Stimulated activated CD8-positive, alpha-beta memory T cell treated with anti-CD3 and anti-CD28 coated beads, Interleukin-12 subunit alpha, Interleukin-12 subunit beta, amount 100 ng/mL, for 4 hours (primary cell): ENCODE measurements around the gene SPDEF.

Experiments used
- DNase-seq: peaks from one replicate; pipeline ENCODE4 v3.0.0-alpha.2; 2020; ENCODE audit warnings: low read depth

SPDEF gene

DNA sequence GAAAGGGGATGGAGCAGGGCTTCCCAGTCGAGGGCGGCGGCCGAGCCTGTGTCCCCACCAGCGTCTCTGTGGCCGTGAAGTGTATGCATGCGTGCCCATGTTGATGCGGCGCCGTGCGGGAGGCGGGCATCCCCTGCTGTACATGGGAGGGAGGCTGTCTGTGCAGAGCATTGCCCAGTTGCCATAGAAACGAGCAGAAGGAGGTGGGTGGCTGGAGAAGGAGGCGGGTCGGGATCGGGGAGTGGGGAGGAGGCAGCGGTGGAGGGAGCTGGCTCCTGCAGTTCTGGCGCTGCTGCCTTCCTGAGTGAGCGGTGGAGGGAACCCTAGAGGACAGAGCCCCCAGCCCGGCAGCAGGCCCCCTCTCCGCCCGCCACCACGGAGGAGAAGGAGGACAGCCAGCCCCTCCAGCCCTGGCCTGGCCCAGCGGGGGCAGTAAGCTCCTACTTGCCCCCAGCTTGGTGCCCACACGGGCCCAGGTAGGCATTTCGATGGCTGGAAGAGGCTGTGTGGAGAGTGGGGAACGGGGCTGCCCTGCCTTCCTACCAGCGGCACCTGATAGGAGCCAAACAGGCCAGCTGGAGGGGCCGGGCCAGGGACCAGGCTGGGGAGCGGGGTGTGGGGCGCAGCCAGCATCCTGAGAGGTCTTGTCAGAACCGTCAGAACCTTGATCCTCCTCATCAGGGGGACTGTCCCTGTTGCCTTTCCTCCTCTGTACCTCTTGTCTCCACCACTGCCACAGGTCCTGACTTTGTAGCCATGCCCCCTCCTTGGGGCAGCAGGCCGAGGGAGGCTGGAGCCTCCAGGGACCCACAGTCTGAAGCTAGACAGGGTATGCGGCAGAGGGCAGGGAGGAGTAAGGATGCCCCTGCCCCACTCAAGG is 41.3 kb downstream of the SPDEF start:
- DNase-seq: no peak

DNA sequence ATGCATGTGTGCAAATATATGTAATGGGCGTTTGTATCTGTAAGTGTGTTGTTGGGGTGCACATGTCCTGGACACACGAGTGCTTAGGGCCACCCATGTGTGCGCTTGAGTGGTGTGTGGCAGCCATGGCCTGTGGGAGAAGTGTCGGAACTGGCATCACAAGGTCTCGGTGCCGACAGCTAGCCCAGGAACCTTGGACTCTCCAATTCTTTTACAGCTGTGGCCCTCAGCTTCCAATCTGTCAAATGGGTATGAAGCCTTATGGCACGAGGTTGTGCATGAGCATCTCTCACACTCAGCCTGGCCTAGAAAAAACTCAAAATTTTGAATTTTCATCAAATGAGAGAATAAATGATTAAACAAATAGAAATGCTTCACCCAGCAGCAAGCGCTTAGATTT is 42.0 kb downstream of the SPDEF start:
- no peak for DNase-seq

DNA sequence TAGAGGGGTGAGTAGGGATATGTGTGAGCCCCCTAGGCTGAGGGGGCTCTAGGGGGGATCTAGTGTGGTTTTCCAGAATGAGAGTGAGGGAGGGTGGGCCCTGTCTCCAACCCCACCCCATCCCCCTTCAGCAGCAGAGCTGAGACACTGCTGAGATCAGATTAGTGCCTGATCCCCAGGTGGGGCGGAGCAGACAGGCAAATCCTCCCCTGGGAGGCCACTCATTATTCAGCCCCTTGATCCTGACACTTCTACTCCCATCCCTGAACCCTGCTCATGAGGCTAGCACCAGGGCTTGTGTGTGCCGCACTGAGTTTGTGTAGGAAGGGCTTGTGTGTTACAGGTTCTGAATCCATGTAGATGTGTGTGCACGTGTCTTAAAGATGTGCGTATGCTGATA is 42.5 kb downstream of the SPDEF start:
- DNase-seq: no peak

DNA sequence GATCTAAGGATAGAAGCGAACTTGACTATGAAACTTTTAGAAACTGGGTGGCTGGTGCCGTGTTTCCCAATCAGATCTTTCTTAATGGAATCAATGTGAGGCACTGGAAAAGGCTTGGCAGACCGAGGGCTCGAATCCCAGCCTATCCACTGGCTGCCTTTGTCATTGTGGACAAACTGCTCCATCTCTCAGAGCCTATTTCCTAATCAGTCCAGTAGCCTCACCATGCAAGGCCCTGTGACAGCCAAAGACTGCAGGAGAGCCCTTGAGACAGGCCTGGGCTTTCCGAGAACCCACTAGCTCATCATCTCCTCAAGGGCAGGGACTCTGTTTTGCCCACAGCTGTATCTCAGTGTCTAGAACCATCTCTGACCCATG is 43.4 kb downstream of the SPDEF start:
- no peak for DNase-seq

DNA sequence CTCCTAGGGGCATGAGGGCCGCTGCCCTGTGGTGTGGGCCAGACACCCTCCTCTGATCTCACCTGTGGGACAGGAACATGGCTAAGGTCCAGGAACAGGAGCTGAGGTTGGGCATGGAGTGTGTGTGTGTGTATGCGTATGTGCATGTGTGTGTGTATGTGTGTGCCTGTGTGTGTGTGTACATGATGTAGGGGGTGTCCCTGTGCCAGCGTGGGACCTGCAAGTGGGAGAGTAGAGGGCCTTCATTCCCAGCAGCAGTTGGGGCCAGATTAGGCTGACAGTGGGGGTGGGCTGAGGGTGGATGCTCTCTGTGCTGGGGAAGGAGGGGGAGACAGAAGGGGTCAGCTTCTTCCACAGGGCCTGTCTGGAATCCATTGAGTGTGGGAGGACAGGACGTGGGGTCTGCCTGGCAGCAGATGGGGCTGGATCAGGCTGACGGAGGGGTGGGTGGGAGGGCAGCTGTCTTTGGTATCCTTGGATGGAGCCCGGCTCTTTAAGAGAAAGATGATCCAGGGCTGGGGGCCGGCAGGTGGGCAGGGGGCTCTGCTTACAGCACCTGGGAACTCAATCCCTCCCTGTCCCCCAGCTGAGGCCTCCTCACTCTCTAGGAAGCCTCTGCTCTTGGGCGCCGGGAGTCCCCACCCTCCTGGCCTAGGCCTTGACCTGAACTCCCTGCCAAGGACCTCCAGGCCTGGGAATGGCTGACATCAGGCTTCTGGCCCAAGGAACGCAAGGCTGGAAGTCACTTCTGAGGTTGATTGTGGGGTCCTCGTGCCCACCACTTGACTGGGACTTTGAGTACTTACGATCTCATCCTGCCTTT is 44.0 kb downstream of the SPDEF start:
- no peak for DNase-seq

DNA sequence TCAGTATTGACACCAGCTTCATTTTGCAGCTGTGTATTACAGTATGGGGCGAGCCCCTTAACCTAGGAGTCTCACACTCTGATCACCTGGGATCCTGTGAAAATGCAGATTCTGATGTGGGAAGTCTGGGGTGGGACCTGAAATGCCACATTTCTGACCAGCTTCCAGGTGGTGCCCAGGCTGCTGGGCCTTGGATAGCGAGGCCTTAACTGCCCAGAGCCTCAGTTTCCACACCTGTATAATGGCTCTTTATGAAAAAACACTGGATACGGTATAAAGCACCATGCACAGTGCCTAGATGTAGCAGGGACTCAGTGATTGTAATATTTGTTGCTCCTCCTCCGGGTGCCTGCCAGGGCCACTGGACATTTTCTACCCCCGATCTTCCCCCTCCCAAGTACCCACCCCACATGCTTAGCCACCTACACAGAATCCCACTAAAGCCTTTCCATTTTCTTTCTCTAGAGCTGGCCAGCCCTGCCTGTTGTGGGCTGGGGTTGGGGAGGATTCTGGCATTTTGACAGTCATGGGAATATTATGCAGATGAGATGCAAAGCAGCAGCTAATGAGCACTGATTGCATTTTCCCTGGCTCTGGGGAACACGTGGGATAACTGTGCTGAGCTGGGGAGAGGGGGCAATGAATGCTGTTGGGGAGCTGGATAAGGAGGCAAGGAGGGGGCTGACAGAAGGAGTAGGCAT is 44.8 kb downstream of the SPDEF start:
- DNase-seq: no peak

DNA sequence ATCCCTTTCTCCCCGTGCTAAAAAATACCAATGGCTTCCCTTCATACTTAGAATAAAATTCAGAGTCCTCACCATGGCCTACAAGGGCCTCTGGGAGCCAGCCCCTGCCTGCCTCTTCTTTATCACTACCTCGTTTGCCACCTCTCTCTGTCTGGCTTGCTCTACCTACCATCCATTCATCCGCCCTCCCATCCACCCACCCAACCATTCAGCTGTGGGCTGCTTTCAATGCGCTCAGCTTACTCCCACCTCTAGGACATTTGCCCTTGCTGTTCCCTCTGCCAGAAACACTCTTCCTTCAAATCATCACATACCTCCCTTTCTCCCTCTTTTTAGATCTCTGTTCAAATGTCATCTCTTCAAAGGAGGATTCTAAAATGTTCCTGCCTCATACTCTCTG is 45.8 kb downstream of the SPDEF start:
- DNase-seq: no peak

DNA sequence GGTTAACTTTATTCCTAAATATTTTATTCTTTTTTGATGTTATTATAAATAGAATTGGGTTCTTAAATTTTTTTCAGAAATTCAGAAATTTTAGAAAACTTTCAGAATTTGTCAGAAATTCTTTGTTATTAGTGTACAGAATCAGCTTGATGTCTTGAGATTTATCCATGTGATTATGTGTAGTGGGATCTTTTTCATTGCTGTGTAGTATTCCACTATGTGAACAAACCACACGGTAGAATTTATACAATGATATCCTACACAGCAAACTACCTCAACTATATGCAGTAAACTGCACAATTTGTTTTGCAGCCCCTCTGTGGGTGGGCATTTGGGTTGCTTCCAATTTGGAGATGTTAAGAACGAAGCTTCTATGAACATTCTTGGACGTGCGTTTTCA is 46.3 kb downstream of the SPDEF start:
- DNase-seq: no peak

DNA sequence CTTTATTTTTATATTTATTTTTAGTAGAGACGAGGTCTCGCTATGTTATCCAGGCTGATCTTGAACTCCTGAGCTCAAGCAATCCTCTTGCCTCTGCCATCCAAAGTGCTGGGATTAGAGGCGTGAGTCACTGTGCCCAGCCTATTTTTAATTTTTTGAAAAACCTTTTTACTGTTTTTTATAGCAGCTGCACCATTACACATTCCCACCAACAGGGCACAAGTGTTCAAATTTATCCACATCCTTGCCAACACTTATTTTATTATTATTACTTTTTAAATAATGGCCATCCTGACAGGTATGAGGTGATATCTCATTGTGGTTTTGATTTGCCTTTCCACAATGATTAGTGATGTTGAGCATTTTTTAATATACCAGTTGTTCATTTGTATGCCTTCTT is 47.7 kb downstream of the SPDEF start:
- DNase-seq: no peak

DNA sequence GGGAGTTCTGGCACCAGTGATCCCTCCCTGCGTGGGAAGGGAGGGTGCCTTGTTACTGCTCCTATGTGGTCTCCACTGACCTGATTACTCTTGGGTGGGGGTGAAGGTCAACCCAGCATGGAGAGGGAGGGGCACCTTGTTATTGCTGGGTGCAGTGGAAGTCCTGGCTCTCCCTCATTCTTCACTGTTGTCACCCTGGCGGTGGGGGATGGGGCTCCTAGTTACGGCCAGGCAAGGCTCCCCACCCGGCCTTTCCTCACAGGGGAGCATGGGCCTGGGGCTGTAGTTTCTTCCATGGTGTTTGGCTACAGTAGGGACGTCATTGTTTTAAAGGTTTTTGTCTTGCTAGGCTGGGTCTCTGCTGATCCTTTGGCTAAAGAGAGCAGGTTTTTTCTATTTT is 49.4 kb downstream of the SPDEF start:
- DNase-seq: no peak

DNA sequence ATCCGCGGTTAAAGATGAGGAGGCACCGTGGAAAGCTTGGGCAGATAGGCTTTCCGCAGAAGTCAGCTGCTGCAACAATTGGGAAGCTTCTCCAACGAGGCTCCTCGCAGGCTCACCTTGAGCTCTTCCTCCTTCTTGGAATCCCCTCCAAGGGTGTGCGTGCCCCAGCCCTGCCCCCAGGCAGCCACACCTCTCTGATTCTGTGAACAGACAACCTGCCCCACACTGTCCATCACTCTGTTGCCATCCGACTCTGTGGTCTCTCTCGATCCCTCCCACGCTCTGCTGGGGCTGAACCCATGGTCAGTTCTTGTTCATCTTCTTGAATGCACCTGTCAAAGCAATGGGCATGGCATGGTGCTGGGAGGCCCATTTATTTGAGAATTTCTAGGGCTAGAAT is 58.7 kb downstream of the SPDEF start:
- DNase-seq: no peak

DNA sequence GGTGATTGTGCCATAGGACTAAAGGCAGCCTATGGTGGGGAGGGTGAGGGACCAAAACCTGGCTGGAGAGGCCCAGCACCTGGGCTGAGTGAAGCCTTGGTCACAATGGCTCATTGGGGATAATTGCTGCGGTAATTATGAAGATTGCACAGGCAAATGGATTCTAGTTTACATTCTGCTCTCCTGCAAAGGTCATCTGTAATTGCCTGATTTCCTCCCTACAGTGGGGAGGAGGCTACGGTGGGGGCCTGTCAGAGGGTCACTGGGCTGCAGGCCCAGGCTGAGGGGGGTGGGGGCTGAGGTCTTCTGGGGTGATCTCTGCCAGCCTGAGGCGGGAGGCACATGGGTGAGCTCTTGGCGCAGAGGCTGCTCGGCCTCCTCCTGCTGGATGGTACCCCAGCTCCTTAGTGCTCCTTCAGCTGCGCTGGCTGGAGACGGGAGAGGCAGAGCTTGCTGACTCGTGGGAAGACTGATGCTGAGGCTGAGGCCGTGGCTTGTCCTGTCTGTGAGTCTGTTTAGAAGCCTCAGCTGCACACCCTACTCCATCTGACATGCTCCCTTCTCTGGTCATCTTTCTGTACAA is 59.9 kb downstream of the SPDEF start:
- DNase-seq: no peak

DNA sequence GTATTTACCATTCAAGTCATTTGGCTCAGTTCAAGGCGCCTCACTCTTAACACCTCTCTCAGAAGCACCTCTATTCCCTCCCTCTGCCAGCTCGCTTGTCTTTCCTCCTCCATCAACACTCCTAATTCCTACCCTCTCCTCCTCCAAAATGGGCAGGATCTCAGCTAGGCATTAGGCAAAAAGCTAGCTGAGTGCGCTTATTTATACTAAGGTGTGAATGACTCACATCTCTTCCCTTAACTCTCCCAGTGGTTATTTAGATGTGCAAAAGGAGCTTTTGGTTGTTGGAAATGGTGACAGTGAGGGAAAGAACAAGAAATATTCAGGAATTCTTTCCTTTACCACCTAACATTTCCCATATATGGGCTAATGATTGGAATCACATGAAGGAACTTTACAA is 61.2 kb downstream of the SPDEF start:
- DNase-seq: no peak

DNA sequence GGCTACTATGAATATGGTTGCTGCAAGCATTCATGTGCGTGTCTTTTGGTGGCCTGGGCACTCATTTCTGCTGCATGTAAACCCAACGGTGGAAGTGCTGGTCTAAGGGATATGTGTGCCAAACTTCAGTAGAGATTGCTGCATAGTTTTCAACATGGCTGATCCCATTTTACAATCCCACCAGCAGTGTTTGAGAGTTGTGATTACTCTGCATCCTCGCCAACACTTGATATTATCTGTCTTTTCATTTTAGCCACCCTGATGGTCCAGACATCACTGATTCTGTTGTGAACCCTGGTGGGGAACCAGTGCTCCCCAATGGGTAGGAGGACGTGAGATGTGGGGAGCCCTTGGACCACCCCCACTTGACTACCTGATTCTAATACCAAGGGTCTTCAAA is 62.8 kb downstream of the SPDEF start:
- DNase-seq: no peak

DNA sequence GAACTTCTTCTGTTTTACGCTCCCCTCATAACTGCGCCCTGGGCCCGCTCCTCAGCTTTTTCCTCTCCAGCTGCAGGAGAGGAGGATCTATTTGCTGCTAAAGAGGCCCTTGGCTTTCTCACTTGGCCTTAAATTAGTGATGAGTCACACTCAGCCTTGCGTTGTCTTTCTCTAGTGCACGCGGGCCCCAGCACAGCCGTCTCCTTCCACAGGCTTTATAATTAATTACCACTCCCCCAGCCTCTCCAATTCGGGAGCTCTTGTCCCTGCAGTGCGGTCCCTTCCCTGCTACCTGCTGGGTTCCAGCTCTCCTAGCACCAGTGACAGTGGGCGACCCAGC is 65.1 kb downstream of the SPDEF start:
- DNase-seq: no peak

DNA sequence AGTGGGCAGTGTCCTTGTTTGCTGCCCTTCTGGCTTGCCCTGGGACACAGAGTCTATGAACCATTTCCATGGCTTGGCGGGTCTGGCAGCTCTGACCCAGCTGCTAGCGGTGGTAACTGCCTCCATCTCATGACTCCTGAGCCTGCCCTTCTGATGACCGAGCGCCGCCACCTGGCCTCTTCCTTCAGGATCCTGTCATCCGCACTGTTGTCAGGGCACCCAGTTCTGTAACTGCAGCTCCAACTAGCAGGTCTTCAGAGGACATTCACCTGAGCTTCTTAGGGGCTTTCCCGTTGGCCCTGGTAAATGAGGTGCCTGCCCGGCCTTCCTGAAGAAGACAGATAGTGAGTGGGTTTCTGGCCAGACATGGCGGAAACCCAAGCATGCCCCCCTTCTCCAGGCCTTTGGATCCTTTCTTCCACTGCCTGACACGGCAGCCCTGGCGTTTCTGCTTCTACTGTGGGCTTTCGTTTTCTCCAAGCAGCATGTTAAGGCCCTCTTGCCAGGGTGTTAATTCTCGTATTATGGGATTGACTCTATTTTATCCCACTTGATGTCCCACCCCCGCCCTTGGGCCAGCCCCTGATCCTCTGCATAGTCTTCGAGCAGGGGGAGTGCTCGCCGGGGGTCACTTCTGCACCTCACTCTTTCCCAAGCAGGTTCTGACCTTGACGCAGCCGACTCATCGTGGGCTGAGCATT is 65.6 kb downstream of the SPDEF start:
- no peak for DNase-seq

DNA sequence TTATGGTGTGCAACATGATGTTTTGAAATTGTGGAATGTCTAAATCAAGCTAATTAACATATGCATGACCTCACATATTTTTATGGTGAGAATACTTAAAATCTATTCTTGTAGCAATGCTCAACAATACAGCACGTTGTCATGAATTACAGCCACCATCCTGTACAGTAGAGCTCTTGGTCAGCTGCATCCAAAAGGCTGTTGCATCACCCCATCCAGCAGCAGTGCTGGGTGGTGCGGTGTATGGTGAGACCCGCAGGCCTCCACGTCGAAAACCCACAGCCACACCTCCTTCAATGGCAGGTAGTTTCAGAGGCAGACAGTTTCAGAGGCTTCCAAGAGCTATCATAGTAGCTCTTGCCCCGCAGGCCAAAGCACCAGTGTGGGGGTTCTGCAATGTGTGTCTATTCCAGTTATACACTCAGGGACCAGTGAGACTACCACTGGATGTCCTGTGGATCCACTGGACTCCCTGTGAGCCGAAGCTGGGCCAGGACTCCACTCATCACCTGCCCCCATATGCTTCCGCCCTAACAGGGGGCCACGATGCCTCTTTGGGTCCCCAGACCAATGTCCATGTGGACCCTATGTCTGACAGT is 66.8 kb downstream of the SPDEF start:
- DNase-seq: no peak
